AG08395 (cell line): ENCODE results near the gene SMAD7.

Experiments
- DNase-seq: peaks from one replicate; pipeline ENCODE4 v3.0.0; 2012; ENCODE audit warnings: mixed read lengths, low spot score

Gene SMAD7

DNA sequence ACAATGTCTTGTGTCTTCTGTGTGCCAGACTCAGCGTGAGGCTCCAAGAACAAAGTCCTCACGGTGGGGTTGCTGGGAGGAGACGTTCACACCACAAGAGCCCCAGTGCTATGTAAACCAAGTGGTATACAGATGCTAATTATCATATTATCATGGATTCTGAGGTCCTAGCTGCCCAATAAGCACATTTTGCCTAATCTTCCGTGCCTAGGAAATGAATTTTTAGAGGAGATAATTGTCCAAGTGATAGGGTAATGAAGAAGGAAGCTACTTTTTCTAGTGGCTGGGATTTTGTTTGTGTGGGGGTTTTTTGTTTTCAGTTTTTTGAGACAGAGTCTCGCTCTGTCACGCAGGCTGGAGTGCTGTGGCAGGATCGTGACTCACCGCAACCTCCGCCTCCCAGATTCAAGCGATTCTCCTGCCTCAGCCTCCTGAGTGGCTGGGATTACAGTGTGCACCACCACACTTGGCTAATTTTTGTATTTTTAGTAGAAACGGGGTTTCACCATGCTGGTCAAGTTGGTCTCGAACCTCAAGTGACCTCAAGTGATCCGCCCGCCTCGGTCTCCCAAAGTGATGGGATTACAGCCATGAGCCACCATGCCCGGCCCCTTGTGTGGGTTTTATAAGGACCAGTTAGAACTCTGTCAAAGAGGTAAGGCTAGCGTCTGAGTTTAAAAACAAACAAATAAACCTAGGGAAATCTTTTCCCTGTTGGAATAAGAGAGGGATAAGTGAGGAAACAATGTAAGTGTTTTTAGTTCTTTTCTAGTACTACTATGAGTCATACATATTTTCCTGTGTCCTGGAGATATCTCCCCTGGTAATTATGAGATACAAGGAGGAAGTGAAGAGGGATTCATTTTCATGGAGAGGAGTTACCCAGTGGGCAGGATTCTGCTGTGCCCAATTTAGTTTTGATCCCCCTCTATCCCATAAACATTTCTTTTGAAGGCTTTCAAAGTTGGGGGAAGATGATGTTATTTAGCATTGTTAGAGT lies 9.5 kb upstream of the SMAD7 start:
- peak; percentile 53 for DNase-seq

GRCh38 chr18:48959551-48959920 lies 8.8 kb upstream of the SMAD7 start:
- no peak for DNase-seq

- DNase-seq: no peak
These were observed 8.2 kb upstream of the SMAD7 start for GRCh38 chr18:48958951-48959350.

DNA sequence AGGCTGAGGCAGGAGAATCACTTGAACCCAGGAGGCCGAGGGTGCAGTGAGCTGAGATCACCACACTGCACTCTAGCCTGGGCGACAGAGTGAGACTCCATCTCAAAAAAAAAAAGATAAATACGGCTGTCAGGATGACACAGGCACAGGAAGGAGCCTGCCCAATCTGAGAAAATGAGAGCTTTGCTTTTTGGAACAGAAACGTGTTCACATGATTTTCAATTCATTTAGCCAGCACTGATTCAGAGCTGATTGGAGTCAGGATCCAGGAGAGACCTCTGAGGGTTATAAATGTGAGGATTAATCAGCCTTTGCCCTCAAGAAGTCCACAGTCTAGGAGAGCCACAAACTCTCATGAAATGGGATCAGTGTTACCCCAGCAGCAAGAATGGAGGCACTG lies 6.9 kb upstream of the SMAD7 start:
- no peak for DNase-seq

DNA sequence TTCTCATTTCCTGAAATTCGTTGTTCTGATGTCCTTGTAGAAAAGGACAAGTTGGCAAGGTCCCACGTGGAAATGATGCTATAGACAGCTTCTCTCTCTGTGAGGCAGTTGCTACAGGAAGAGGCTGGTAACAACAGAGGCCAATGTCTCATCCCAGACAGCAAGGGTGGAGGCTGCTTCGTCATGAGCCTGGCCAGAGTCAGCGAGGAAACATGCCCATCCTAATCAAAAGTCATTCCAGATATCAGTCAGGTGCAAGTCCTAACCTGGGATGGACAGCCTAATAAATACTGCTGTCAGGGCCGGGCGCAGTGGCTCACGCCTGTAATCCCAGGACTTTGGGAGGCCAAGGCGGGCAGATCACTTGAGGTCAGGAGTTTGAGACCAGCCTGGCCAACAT lies 6.4 kb upstream of the SMAD7 start:
- no peak for DNase-seq

DNA sequence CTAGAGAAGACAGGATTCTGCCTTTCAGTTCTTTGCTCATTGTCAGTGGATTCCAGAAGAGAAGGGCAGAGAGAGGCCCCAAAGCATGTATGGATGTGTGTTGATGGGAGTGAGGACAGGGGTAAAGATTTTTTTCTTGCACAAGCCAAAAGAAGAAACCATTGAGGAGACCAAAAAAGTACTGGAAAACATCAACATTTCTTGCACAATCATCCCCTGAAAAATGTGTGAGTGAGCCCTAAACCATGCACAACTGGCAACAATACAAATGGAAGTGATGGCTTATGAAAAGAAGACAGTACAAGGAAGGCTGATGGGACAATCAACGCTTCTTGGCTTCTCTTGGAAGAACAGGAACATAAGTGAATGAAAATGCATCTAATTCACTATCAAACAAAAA lies 5.6 kb upstream of the SMAD7 start:
- DNase-seq: no peak

GRCh38 chr18:48955830-48956261 lies 5.1 kb upstream of the SMAD7 start:
- peak; percentile 79 for DNase-seq

DNA sequence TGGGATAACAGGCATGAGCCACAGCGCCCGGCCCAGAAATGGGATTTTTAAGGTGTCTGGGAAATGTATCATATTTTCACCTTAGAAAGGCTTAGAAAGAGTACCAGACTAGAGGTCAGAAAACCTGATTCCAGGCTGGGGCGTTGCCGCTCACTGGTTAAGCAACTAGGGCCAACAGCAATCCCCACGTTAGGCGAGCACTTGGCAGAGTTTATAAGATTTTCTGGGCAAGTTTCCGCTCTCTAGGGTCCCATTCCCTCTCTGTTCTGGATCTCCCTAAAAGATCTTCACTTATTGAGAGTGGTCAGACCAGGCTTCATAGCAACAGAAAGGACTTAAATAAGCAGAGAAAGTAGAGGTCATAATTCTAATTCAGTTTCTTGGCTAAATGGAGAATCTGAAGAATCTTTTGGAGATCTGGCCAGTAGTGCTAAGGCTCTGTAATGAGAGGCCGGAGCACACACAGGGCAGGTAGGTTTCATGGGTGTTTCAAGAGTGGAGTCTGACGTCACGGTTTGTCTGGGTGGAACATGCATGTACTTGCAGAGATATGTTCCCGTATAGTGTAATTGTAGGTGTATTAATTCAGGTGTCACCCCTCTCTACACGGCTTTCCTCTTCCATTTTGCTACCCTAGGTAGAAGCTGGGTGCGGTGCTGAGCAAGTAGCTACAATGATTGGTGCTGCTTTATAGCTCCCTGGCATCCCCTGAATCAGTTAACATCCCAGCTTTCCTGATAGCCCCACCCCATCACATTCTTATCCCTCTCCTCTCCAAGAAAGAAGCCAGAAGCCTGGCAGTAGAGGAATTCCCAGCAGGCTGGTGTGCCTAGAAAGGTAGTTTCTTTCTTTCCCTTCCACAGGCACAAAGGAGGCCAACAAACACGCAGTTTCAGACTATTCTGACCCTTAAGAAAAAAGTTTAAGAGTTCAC lies 4.4 kb upstream of the SMAD7 start:
- no peak for DNase-seq

DNA sequence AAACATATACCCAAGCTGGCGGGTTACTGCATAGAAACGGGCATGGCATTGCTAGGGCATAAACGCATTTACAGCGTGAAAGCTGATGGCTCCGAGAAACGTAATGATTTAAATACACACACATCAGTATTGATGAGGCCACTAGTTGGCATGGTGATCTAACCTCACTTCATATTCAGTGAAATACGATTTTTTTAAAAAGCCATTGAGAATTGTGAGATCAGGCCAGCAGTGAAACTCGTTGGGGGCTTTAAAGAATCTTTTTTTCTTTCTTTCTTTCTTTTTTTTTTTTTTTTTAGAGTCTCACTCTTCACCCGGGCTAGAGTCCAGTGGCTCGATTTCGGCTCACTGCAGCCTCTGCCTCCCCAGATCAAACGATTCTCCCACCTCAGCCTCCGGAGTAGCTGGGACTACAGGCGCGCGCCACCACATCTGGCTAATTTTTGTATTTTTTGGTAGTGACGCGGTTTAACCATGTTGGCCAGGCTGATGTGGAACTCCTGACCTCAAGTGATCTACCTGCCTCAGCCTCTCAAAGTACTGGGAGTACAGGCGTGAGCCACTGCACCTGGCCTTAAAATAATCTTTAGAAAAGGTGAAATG lies 2.4 kb upstream of the SMAD7 start:
- DNase-seq: no peak

GRCh38 chr18:48952287-48953103 lies 1.7 kb upstream of the SMAD7 start:
- peak; percentile 75 for DNase-seq

DNA sequence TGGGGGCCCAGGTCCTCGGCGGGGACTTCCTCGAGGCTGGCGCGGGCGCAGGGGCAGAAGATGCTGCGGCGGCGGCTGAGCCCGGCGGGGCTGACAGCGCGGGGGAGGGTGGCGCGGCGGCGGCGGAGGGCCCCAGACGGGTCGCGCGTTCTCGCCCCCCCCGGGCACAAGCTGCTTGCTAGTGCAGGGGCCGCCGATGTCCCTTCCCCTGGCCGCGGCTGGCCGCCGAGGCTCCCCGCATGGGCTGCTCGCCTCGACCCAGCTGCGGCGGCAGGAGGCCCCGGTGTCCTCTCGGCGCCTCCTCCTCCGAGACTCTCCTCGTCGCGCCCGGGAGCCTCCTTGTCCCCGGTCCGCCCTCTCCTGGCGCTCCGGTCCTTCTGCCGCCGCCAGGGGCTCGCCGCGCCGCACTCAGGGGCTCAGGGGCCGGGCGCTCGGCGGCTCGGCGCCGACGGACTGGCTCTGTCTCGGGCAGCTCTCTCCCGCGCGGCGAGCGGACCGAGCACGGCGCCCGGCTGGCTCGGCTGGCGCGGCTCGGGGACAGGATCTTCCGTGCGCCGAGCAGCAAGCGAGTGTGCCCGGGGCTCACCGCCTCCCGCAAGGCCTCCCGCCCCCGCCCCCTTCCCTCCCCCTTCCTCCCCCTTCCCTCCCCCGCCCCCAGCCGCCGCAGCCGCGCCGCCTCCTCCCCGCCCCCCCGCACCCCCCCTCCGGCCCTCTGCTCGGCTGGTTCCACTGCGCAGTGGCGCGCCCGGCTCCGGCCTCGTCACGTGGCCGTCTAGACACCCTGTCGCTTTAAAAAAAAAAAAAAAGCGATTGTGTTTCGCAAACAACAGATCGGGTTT lies 902 bp upstream of the SMAD7 start:
- peak; percentile 87 for DNase-seq

DNA sequence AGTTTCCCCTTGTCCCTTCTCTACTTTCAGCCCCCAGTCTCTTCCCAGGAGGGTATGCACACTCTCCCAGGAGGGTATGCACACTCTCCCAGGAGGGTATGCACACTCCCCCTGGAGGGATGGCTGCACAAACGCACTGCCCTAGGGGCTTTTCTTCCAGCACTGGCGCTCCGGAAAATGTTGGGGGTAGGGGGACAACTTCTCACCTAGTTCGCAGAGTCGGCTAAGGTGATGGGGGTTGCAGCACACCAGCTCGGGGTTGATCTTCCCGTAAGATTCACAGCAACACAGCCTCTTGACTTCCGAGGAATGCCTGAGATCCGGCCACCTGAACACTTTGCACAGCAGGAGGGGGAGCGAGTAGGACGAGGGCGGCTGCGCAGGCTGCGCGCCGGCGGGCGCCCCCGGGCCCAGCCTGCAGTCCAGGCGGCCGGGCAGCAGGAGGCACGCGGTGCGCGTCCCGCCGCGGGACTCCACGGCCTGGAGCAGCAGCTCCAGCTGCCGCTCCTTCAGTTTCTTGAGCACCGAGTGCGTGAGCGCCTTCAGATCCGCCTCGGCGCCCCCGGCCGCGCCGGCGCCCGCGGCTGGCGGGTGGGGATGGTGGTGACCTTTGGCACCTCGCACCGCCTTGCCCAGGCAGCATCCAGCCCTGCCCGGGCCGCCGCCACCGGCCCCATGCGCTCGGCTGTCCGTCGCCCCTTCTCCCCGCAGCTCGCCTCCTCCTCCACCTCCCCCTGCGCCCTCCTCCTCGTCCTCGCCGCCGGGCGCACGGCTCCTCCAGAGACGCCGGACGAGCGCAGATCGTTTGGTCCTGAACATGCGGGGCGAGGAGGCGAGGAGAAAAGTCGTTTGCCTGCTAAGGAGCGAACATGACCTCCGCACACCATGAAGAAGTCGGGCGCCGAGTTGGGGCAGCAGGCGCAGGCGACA lies 894 bp downstream of the SMAD7 start:
- DNase-seq: no peak

DNA sequence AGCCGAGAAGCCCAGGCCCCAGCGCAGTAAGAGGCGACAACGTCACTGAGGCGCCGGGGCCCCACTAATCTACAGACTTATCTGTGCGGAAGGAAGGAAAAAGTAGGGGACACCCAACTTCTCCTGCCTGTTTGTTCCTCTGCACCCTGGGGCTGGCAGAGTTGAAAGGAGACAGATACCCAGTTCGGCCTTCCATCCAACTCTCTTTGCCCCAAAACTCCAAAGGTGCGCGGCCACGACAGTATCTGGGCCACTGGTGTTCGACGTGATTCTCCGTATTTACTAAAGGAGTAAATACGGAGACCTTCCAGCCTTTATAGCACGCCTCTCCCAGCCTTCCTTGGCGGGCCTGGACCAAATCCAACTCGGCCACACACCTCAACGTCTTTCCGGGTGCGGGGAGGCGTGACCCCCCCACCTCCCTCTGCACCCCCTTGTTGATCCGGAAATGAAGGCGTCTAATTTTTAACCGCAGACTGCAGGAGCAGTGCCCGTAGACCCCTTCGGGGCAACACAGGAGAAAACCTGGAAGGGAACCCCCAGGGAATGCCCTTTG lies 1.6 kb downstream of the SMAD7 start:
- no peak for DNase-seq

- DNase-seq: no peak
These were observed 2.4 kb downstream of the SMAD7 start for GRCh38 chr18:48948112-48949049.

DNA sequence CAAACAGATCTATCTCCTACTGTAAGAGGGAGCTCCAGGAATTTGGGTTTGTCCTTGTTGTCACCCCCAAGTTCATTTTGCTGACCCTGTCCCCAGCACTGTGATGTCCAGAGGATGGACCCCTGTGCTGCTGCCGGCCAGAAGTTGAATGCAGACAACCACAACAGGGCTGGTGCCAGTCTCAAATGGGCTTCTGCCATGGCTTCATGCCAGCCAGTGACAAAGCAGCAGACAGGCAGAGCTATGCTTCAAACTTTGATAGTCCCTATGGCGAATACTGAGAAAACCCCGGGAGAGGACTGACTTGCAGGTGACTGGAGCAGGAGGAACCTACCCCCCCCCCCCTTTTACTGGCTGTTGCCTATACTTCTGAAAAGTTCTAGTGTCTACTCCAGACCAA lies 3.2 kb downstream of the SMAD7 start:
- no peak for DNase-seq

DNA sequence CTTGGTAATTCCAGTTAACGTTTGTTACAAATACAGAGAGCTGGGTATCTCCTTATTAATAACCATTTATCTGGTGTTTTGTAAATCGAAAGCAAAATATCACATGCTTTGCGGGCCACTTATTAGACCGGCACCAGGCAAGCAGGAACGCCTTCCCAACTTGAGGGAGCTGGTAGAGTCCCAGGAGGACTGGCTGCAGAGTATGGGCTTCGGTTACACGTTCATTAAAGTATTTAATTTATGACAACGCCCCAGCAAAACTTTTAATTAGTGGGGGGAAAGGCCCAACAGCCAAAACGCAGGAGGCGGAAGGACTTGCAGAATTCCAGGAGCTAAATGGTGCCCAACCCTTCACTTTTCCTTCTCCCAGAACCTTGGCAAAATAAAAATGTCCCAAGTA lies 3.7 kb downstream of the SMAD7 start:
- no peak for DNase-seq

GRCh38 chr18:48946329-48946835 lies 4.4 kb downstream of the SMAD7 start:
- DNase-seq: peak; percentile 71

- DNase-seq: no peak
These were observed 4.9 kb downstream of the SMAD7 start for GRCh38 chr18:48945953-48946217.
